H54 (cell line): ENCODE measurements around the gene PCCA.
"Not testable (repeated sequence)": the region's sequence is repeated elsewhere in the genome, so short reads cannot be mapped to it uniquely, and the experiment has no call there.

Source experiments
- DNase-seq: peaks from one replicate; pipeline ENCODE4 v3.0.0; 2011; ENCODE audit warnings: low spot score, mixed read lengths; ENCODE audit not compliant: insufficient read length
- FAIRE-seq: peaks from 3 replicates; lab custom pipeline; 2011; peaks lifted over from hg19 to GRCh38; lab: Jason Lieb, UNC
- POLR2A ChIP-seq: IDR thresholded peaks from 2 replicates; pipeline ENCODE4 v1.6.1; 2011; ENCODE audit warnings: low read depth, mild to moderate bottlenecking, low read length

The PCCA gene

GRCh38 chr13:100297413-100297812 is 208.5 kb downstream of the PCCA start:
- DNase-seq = no peak
- peak; percentile 80 for FAIRE-seq
- TF ChIP-seq POLR2A = no peak

- DNase-seq = no peak
- FAIRE-seq = peak; percentile 83
- TF ChIP-seq POLR2A = no peak
These were observed 209.3 kb downstream of the PCCA start for GRCh38 chr13:100298116-100298681.

GRCh38 chr13:100298691-100299090 is 209.8 kb downstream of the PCCA start:
- TF ChIP-seq POLR2A = no peak
- FAIRE-seq = no peak
- DNase-seq = no peak

- no peak for TF ChIP-seq POLR2A
- DNase-seq (no peak), FAIRE-seq (no peak)
These were observed 211.3 kb downstream of the PCCA start for GRCh38 chr13:100300243-100300642.

GRCh38 chr13:100300708-100301107 is 211.8 kb downstream of the PCCA start:
- peak; percentile 94 for FAIRE-seq
- DNase-seq = no peak
- TF ChIP-seq POLR2A = no peak

GRCh38 chr13:100301418-100301817 is 212.5 kb downstream of the PCCA start:
- TF ChIP-seq POLR2A = no peak
- peak; percentile 83 for FAIRE-seq
- no peak for DNase-seq

- no peak for FAIRE-seq
- TF ChIP-seq POLR2A = no peak
- no peak for DNase-seq
These were observed 213.5 kb downstream of the PCCA start for GRCh38 chr13:100302391-100302790.

GRCh38 chr13:100304229-100304628 is 215.3 kb downstream of the PCCA start:
- TF ChIP-seq POLR2A = no peak
- no peak for FAIRE-seq
- DNase-seq = no peak

GRCh38 chr13:100305398-100305797 is 216.5 kb downstream of the PCCA start:
- DNase-seq = no peak
- peak; percentile 52 for FAIRE-seq
- no peak for TF ChIP-seq POLR2A

GRCh38 chr13:100306030-100306429 is 217.1 kb downstream of the PCCA start:
- FAIRE-seq = peak; percentile 36
- no peak for TF ChIP-seq POLR2A
- no peak for DNase-seq

- DNase-seq = no peak
- TF ChIP-seq POLR2A = no peak
- peak; percentile 75 for FAIRE-seq
These were observed 217.6 kb downstream of the PCCA start for GRCh38 chr13:100306434-100306999.

- FAIRE-seq (peak; percentile 96), DNase-seq (no peak)
- TF ChIP-seq POLR2A = no peak
These were observed 225.4 kb downstream of the PCCA start for GRCh38 chr13:100314132-100314910.

- DNase-seq (no peak), FAIRE-seq (no peak)
- no peak for TF ChIP-seq POLR2A
These were observed 226.6 kb downstream of the PCCA start for GRCh38 chr13:100315522-100315921.

- FAIRE-seq, DNase-seq: not testable (repeated sequence)
These were observed 229.6 kb downstream of the PCCA start for GRCh38 chr13:100318473-100318872.
